GOT3 (cell line): ENCODE data around the gene GRN.
"Not testable (repeated sequence)": the region's sequence is repeated elsewhere in the genome, so short reads cannot be mapped to it uniquely, and the experiment has no call there.

ENCODE experiments used
- DNase-seq: peaks from one replicate; lab custom pipeline; 2025; ENCODE audit warnings: mixed read lengths; lab: John Stamatoyannopoulos, UW

Gene GRN

GRCh38 chr17:44383363-44383762 is 38.3 kb downstream of the GRN start:
- DNase-seq: no peak

DNA sequence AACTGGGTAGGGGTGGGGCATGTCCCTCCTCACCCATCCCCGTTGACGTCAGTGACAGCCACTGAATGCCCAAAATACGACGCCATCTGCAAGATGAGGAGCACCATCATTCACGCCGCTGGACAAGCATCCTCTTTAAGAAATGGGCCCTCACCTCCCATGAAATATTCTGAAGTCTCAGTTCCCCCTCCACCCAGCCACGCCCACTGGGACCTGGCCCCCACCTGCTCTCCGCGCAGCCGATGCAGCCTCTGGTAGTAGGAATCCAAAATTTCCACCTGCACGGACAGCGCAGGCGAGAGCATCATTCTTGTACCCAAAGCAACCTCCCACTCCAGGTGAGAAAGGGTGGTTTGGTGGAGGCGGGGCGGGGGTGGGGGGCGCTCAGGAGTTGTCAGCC is 38.8 kb downstream of the GRN start:
- no peak for DNase-seq

DNA sequence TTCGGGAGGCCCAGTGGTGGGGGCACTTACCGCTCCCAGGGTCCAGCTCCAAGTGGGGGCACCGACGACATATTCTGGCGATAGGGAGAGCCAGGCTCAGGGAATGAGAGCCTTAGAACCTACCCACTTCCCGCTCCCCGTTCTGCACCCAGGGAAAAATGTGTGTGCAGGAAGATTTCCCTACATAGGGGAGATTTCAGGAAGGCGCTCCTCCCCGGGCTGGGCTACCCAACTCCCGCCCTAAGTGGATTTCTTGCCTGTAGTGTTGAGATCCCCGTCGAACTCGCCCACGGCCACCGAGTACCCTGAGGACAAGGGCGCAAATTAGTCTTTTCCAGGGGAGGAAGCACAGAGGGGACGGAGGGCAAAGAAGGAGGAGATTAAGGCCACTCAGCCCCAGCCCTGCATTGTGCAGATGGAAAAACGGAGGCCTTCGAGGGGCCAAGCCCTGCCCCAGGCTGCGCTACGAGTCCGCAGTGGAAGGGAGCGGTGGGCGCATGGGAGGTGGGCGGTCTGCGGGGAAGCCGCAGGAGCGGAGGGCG is 39.2 kb downstream of the GRN start:
- DNase-seq: no peak

DNA sequence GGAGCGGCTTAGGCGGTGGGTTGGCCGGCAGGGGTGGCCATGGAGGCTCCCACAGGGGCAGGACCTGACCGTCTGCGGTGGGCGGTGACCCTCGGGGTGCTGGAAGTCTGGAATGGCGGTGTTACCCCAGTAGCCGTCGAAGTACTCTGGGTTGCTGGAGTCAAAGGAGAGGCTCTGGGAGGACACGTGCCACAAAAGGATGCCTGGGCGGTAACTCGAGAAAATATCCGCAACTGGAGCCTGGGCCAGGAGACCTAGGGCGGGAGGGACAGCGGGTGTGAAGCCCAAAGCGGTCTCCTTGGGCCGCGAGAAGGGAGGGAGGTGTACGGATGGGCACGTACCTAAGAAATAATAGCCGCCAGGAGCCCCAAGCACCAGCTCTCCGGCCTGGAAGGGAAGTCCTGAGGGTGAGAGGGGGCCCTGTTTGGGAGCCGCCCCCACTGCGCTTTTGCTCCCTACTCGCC is 39.8 kb downstream of the GRN start:
- no peak for DNase-seq

- DNase-seq: peak; percentile 18
Measured at GRCh38 chr17:44385287-44386181, 40.4 kb downstream of the GRN start.

DNA sequence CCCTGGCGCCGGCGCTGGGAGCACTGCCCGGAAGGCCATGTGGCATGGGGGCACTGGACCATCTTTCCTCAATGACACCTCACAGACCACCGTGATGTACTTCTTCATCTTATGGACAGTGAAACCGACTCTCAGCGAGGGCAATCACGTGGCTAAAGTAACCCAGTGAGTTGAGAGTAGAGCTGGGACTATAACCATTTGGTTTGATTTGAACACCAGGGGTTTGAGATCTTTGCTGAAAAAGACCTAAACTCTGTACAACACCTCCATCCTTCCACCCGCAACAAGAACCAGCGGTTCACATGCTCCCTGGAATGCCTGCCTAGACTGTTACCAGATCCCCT is 41.1 kb downstream of the GRN start:
- DNase-seq: no peak

DNA sequence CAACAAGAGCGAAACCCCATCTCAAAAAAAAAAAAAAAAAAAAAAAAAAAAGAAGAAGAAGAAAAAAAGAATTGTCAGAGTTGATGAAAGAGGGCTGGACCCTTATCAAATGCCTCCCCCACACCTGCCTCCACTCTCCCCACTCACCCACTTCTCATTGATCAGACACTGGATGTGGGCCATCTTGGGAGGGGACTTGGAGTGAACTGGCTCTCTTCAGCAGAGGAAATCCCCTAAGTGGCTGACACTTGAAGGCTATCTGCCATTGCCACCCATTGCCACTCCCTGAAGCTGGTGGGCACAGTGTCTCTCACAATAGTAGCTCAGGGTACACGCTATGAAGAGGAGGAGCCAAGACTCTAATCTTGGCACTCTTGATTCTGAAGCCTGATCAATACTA is 42.7 kb downstream of the GRN start:
- no peak for DNase-seq

DNA sequence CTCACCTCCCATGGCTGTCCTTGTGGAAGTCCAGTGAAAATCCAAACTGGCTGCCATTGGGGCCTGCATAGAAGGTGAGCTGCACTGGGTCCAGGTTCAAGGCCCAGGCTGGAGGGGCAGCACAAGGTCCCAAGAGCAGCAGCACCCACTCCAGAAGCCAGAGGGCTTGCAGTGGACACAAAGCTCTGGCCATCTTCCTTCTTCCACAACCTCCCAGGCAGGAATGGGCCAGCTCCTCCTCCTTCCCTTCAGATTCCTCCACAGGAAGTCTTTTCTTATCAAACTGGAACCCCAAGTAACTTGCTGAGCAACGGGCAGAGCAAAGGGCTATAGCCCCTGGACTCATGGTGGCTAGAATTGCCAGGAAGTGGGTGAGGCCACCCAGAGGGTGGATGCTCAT is 44.2 kb downstream of the GRN start, which contains the start of gene ITGA2B:
TSS of gene ITGA2B (minus strand) at position 369 of the 400 bp plus-strand sequence. CDS start at position 193, 176 bp downstream.
- no peak for DNase-seq

DNA sequence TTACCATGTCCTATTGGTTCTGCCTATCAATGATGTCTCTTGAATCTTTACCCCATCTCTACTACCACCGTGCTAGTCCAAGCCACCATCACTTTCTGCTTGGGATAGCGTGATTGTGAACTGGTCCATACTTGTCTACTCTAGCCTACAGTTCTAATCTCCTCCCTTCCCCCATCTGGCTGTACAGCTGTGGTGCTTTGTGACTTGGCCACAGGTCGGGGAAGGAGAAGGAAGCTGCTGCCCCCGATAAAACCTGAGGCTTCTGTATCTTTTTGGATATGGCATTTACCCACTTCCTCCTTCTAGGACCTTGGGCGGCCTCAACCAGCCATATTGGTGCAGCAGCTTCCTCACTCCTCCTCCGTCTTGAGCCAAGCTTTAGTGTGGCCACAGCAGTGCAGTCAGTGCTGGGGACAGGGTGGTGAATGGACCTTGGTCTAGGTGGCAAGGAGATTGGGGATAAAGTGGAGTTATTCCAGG is 44.7 kb downstream of the GRN start:
- DNase-seq: no peak

DNA sequence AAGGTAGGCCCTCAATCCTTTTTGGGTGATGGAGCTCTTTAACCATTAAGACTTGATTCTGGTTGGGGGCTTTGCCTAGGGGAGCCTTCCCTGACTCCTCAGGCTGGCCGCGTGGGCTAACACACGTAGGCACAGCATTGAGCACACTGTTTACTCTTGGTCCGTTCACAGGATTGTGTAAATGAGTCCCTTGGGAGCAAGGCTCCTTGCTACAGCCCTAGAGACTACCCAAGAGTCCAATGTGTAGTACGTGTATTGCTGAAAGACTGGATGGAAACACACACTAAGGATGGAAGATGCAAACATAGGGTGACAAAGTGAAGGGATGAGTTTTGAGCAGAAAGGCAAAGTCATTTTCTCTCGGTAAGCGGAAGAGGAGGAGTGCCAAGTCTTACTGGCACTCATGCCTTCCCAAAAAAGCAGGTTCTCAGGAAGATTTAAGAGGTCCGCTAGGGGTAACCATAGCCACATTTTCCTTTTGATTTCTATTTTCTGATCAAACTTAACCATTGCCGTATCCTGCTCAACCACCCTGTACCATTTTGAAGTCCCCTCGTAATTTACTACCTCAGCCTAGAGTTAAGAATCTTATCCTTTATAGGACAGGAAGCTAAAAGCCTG is 45.3 kb downstream of the GRN start:
- DNase-seq: no peak

GRCh38 chr17:44394112-44394511 is 49.0 kb downstream of the GRN start:
- DNase-seq: not testable (repeated sequence)

DNA sequence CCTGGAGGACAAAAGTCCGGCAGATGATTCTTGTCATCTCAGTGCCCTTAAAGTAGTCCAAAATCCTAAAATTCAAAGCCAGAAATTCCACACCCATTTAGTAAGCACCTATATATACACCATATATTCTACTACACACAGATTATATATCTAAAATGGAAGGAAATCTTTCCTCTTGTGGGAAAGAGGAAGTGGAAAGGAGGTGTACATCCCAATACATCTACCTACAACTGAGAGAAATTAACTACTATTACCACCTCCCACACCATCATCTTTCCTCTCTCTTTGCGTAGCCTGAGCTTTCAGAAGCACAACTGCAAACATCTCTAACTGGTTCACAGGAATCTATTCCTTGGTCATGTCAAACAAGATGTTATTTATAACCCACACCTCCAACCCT is 49.7 kb downstream of the GRN start:
- no peak for DNase-seq

- DNase-seq: no peak
Measured at GRCh38 chr17:44396946-44397345, 51.8 kb downstream of the GRN start.

GRCh38 chr17:44397479-44398440 is 52.7 kb downstream of the GRN start:
- DNase-seq: no peak

DNA sequence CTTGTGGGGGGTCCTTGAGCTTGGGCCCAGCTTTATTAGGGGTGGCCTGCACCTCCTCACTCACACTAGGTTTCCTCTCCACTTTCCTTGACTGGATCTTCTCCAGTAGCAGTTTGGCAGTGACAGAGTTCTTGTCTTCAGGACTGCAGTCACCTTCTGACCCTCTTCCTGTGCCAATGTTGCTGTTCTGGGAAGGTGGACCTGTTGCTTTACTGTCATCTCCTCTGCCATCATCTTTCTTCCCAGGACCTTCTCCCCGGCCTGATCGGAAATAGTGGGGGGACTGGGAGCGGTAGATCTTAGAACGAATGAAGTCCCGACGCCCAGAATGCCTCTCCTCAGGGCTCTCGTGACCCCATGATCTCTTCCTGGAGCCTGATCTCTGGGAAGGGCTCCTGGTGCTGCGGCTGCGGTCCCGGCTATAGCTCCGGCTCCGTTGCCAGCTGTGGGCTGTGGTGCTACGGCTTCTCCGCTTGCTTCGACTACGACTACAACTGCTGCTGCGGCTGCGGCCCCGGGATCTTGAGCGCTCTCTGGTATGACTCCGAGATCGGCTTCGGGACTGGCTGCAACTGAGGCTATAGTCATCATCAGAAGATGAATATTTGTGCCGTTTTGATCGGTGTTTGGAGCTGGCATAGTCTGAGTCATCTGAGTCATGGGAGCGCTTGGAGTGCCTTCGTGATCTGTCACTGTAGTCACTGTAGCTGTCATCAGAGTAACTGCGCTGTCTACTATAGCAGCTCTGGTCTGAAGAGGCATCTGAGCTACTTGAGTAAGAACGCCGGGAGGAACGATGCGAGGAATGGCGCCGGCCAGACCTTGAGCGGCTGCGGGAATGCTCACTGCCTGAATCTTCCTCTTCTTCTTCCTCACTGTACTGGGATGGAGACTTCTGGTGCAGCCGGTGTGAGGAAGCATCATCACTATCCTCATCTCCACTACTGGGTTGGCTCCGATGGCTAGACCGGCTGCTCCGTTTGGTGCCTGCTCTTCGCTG is 53.9 kb downstream of the GRN start:
- DNase-seq: no peak

- DNase-seq: no peak
Measured at GRCh38 chr17:44400226-44400847, 55.2 kb downstream of the GRN start.
